ENCODE measurements around the gene ATP2A3.

Gene ATP2A3

GRCh38 chr17:3893720-3894116 is 70.5 kb downstream of the ATP2A3 start:
- DNase-seq (ENCODE audit: extremely low read depth in 1 of 2, low read depth in 1 of 2): no peak

- peak; percentile 67 to 81 for DNase-seq (ENCODE audit: extremely low read depth in 1 of 2, low read depth in 1 of 2)
Observed at GRCh38 chr17:3893003-3893719, 71.1 kb downstream of the ATP2A3 start, which contains the start of gene CAMKK1. Gene CAMKK1 (minus strand): TSS chr17:3893053. CDS start chr17:3885687, 7,366 bp downstream.

- DNase-seq (ENCODE audit: extremely low read depth in 1 of 2, low read depth in 1 of 2): peak; percentile 51 to 57
Observed at GRCh38 chr17:3892095-3892998, 71.9 kb downstream of the ATP2A3 start.

- DNase-seq (ENCODE audit: extremely low read depth in 1 of 2, low read depth in 1 of 2): no peak
Observed at GRCh38 chr17:3891626-3892094, 72.6 kb downstream of the ATP2A3 start.

- DNase-seq (ENCODE audit: extremely low read depth in 1 of 2, low read depth in 1 of 2): no peak
Observed at GRCh38 chr17:3890878-3891219, 73.4 kb downstream of the ATP2A3 start.

- no peak for DNase-seq (ENCODE audit: extremely low read depth in 1 of 2, low read depth in 1 of 2)
Observed at GRCh38 chr17:3890082-3890877, 74.0 kb downstream of the ATP2A3 start.

- no peak for DNase-seq (ENCODE audit: extremely low read depth in 1 of 2, low read depth in 1 of 2)
Observed at GRCh38 chr17:3889325-3890012, 74.8 kb downstream of the ATP2A3 start.

GRCh38 chr17:3888343-3889171 is 75.7 kb downstream of the ATP2A3 start:
- DNase-seq (ENCODE audit: extremely low read depth in 1 of 2, low read depth in 1 of 2): no peak

GRCh38 chr17:3887804-3888203 is 76.4 kb downstream of the ATP2A3 start:
- no peak for DNase-seq (ENCODE audit: extremely low read depth in 1 of 2, low read depth in 1 of 2)

GRCh38 chr17:3887394-3887793 is 76.8 kb downstream of the ATP2A3 start:
- no peak for DNase-seq (ENCODE audit: extremely low read depth in 1 of 2, low read depth in 1 of 2)

- DNase-seq (ENCODE audit: extremely low read depth in 1 of 2, low read depth in 1 of 2): no peak
Observed at GRCh38 chr17:3886776-3887175, 77.5 kb downstream of the ATP2A3 start.

- no peak for DNase-seq (ENCODE audit: extremely low read depth in 1 of 2, low read depth in 1 of 2)
Observed at GRCh38 chr17:3885970-3886369, 78.3 kb downstream of the ATP2A3 start.

- no peak for DNase-seq (ENCODE audit: extremely low read depth in 1 of 2, low read depth in 1 of 2)
Observed at GRCh38 chr17:3885271-3885670, 79.0 kb downstream of the ATP2A3 start.

- no peak for DNase-seq (ENCODE audit: extremely low read depth in 1 of 2, low read depth in 1 of 2)
Observed at GRCh38 chr17:3884188-3884587, 80.0 kb downstream of the ATP2A3 start.

- no peak for DNase-seq (ENCODE audit: extremely low read depth in 1 of 2, low read depth in 1 of 2)
Observed at GRCh38 chr17:3882276-3882675, 82.0 kb downstream of the ATP2A3 start.

GRCh38 chr17:3880983-3881382 is 83.3 kb downstream of the ATP2A3 start:
- DNase-seq (ENCODE audit: extremely low read depth in 1 of 2, low read depth in 1 of 2): no peak

- no peak for DNase-seq (ENCODE audit: extremely low read depth in 1 of 2, low read depth in 1 of 2)
Observed at GRCh38 chr17:3879591-3880417, 84.4 kb downstream of the ATP2A3 start.

- DNase-seq (ENCODE audit: extremely low read depth in 1 of 2, low read depth in 1 of 2): no peak
Observed at GRCh38 chr17:3879186-3879585, 85.1 kb downstream of the ATP2A3 start.

GRCh38 chr17:3877220-3877619 is 87.0 kb downstream of the ATP2A3 start:
- DNase-seq (ENCODE audit: extremely low read depth in 1 of 2, low read depth in 1 of 2): no peak

All from activated CD8-positive, alpha-beta memory T cell treated with anti-CD3 and anti-CD28 coated beads for 1 hour (primary cell).